HG02981 (cell line): ENCODE results near the gene FOXP2.
"Not testable (repeated sequence)": the region's sequence is repeated elsewhere in the genome, so short reads cannot be mapped to it uniquely, and the experiment has no call there.

Experiments
- ATAC-seq: cut with Tn5 transposase; IDR thresholded peaks from one replicate; pipeline ENCODE4 v1.9.1; 2021; ENCODE audit warnings: mild to moderate bottlenecking, moderate library complexity; ENCODE audit not compliant: unreplicated experiment

Gene FOXP2

DNA sequence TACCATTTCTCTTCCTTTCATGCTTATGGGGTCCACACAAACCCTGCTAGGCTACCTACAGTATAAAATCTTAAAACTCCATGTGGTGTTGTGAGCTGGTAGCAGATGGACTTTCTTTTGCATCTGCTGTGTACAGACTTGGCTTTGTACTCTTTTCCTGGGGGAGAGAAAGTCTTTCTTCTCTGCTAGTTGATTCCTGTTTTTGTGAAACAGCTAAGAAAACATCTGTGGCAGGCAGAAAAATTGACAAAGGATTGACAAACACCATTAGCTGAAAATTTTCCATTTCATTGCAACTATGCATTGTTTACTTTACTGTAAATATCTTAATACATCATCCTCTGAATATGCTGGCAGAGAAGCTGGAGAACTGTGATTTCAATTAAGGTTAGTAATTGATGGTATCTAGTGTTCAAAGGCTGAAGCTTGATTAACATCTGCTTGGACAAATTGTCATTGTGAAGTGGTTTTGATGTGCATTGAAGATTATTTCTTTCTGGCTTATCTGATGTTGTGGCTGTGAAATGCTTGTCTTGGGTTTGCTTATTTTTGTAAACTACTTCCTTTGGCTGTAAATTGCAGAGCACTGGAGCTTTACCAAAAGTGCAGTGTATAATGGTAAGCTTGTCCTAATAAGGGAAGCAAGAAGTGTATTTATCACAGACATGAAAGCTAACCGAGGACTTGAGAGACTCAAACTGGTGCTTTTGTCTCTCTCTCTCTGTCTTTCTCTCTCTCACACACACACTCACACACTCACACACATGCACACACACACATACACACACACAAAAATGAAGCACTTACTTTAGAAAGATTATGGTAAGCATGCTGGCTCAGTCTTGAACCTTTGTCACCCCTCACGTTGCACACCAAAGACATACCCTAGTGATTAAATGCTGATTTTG is at the start of gene FOXP2:
Gene FOXP2 (plus strand): TSS at position 660 of the 908 bp plus-strand sequence. CDS start 11,697 bp downstream, outside the sequence.
- ATAC-seq = no peak

DNA sequence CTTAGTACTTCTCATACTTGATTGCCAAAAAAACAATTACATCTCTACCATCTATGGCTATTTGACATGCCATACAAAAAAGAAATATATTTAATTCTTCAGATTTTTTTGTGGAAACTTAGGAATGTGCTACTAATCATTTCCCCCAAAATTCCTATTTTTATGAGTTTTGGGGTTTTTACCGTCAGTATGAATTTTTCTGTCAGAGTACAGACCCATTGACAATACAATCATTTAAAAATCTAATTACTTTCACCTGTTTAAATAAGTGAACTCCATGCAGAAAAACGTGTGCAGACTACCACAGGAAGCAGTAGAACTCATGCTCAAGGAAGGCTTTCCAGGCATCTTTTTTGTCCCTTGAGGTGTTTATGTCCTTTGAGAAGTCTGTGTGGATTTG is 48.8 kb upstream of the FOXP2 start:
- no peak for ATAC-seq

GRCh38 chr7:114368492-114368891 is 46.1 kb upstream of the FOXP2 start:
- no peak for ATAC-seq

GRCh38 chr7:114369294-114369693 is 45.3 kb upstream of the FOXP2 start:
- ATAC-seq = no peak

DNA sequence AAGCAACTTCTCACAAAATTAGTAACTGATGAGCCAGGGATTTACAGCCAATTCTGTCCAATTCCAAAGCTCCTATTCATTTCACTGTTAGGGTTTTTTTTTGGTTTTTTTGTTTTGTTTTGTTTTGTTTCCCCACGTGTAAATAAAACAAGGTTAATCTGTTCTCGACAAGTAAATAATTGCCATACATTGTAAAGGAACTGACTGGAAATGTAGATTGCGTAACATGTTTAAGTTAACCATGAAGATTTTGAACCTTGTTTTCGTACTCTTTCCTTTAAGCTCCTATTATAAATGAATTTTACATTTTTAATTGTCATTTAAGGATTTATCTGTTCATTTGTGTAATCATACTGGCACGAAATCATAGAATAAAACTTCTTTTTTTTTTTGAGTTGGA is 42.0 kb upstream of the FOXP2 start:
- ATAC-seq = no peak

GRCh38 chr7:114375907-114376306 is 38.7 kb upstream of the FOXP2 start:
- no peak for ATAC-seq

DNA sequence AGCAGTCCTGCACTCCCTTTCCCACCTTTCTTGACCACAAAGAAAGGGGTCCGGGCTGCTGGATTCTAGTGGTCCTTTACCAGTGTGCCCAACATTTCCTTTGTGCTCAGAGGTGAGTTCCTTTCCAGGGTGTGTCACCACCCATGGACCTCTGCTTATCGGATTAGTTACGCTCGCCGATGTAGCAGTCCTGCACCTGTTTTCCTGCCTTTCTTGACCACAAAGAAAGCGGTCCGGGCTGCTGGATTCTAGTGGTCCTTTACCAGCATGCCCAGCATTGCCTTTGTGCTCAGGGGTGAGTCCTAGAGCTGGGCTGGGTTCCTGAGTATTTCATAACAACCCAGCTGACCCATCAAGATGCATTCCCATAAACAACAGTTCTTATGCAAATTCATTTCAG is 30.7 kb upstream of the FOXP2 start:
- ATAC-seq = not testable (repeated sequence)

DNA sequence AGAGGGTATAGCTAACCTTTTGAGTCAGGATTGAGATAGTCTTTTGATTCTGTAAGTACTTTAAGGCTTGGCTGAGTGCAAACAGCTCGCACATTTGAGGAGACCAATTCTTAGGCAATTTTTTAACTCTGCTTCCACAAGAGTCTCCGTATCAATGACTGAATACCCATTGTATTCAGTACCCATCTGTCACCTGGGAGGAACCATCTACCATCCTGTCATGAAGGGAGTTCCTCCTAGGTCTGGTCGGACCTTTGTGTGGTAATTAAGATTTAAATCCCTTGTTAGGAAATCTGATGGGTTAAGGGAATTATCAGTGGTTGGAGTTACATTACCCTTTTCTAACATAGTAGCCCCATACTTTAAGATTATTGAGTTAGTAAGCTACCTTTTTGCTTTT is 30.3 kb upstream of the FOXP2 start:
- ATAC-seq = not testable (repeated sequence)

DNA sequence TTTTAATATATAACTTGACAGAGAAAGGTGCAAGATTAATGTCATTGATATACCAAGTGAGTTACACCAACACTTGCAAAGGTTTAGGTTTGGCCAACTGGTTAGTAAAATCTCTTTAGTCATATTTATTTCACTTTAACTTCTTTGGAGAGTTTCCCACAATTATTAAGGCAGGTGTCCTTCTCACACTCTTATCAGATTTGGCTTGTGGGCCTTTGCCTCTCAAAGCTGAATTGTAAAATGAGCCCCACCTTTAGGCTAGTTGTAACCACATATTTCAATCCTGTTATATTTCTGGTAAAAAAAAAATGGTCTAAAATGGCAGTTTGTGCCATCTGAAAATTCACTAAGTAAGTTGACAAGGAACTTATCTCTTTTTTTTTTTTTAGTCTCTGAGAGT is 26.6 kb upstream of the FOXP2 start:
- no peak for ATAC-seq

DNA sequence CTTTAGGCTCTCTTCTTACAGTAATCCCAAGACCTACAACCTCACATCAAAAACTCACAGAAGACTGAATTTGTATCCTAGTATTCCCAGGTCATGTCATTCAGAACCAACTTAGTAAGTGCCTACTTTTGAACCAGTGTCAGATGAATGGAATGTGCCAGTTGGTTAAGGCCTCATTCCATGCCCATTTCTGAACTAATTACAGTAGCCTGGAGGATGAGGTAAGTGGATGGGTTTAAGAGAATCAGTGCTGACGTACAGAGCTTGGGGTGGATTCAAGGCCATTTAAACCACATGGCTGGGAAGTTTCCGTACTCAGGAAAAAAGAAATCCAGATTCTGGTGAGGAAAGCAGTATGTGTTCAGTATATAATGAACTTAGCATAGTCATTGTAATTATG is 21.9 kb upstream of the FOXP2 start:
- ATAC-seq = no peak

GRCh38 chr7:114402876-114403635 is 11.6 kb upstream of the FOXP2 start:
- ATAC-seq = no peak

- ATAC-seq = peak; percentile 89
These were observed 9.2 kb upstream of the FOXP2 start for GRCh38 chr7:114405427-114405826.

GRCh38 chr7:114409750-114410149 is 4.9 kb upstream of the FOXP2 start:
- no peak for ATAC-seq

DNA sequence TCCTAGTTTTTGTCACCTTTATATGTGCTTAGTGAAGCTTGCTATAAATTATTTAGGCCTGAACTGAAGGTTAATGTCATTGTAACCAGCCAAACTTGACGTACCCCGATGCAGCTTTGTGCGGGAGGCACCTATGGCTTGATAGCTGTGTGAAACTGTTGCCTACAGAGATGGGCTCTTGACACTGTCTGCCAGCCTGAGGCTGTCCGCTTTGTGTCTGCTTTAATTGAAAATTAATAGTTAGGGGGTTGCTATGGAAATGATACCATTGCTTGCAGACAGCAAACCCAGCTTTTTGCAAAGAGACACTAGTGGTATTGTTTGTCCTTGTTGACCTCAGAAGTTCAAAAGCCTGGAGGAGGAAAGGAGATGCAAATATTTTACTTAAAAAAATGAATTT is 2.1 kb upstream of the FOXP2 start:
- no peak for ATAC-seq

GRCh38 chr7:114413761-114414155 is 857 bp upstream of the FOXP2 start:
- no peak for ATAC-seq

GRCh38 chr7:114415064-114415989 is 712 bp downstream of the FOXP2 start:
- ATAC-seq = no peak

DNA sequence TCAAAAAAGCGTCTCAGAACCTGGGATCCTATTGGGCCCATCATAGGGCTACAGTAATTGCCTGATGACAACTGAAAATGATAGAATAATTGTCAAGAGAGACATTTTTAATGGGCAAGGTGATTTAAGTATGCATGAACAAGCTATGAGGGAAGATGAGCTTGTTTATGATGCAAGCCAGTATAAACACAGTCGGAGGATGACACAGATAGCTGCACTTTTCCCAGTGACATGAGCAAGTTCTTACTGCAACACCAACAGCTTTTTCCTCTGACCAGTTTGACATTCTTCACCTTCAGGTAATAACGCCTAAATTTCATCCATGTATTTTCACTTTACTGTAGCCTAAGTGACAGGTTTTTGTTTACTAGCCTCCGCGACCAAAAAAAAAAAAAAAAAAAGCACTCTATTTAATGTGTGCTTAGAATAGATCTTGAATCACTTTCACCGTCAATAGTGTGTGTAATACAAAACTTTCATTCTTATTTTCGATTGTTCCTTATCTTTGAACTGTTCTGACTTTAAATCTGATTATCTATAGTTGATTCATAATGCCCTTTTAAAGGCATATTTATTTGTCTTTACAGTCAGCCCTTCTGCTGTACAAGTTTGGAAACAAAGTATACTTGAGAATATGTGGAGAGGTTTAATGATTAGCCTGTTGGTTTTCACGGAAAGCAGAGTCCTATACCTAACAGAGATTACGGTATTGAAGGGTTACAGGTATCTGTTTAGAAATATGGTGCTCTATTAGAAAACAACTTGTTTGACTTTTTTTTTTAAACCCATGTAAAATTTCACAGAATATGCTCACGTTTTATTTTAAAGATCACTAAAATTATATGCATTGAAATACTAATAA is 1.7 kb downstream of the FOXP2 start:
- ATAC-seq = no peak

DNA sequence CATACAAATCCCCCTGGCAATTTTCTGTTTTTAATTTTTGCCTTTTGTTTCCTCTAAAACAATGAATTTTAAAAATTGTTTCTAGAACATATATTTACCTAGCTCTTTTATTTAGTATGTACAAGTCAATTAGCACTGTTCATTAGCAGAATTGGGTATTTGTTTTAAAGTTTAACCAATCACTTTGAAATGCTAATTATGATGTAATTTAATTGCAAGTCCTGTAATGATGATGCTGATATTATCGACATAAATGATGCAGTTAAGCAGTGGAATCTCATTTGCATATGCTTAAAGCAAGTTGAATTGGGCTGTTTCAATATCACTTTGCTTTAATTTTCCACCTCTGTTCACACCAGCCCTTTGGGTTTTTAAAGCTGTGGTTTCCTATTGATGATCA is 2.7 kb downstream of the FOXP2 start:
- no peak for ATAC-seq

DNA sequence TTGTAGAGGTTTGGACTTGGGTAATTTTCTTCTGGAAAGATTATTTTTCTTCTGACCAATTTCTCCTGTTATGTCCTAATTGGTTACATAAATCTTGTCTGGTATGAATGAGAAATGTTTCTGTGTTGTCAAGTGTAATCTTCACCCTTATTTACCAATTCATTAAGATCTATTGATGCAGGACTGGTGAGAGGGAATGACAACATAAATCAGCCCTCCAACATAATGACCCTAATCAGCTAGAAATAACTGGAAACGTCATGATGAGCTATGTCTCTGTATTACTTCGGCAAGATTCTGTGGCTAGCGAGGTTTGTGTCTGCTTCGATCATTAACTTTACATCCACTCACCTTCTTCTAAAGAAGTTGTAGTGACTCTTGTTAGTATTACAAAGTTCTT is 3.5 kb downstream of the FOXP2 start:
- no peak for ATAC-seq
